ENCODE results near the gene OSBPL10. TPM values are rescaled to one million over a fixed set of nuclear protein-coding genes. Genes with fewer than 3 reads are reported as not detected.

OSBPL10 gene
- total RNA-seq, 2 donors from 2014 or later = 4.2 to 8.2 TPM

DNA sequence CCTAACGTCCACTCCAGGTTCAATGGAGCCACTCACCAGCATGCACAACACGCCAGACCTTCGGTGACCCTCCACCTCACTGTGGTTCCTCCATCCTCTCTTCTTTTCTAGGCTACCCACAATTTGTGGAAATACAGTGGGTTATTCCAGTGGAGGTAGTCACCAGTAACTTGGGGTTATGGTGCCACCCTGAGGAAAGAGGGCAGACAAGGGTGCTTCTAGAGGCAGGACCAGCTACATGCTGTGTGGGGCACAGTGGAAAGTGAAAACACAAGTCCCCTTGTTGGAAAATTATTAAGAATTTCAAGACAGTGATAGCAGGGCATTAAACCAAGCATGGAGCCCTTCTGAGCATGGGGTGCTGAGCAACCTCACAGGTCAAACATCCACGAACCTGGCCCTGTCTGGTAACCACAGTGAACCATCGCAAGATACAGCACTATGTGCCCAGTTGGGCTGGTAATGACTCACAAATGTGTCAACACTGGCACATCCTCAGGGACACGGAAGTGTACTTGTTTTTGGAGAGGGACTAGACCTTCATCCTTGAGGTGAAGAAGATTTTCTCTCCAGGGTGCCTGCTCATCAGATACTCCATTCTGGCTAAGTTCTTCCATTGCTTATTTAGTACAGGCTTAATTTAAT lies 281.6 kb downstream of the OSBPL10 start:
- no peak overlapping the region for H3K27ac ChIP-seq
- no peaks in the 10 kb centered on the region for H3K27me3 ChIP-seq
- H3K36me3 ChIP-seq = no peaks in the 10 kb centered on the region
- H3K4me1 ChIP-seq = peaks cover 0 to 2% of the 10 kb centered on the region in 2 donors
- TF ChIP-seq, protein P1, sequence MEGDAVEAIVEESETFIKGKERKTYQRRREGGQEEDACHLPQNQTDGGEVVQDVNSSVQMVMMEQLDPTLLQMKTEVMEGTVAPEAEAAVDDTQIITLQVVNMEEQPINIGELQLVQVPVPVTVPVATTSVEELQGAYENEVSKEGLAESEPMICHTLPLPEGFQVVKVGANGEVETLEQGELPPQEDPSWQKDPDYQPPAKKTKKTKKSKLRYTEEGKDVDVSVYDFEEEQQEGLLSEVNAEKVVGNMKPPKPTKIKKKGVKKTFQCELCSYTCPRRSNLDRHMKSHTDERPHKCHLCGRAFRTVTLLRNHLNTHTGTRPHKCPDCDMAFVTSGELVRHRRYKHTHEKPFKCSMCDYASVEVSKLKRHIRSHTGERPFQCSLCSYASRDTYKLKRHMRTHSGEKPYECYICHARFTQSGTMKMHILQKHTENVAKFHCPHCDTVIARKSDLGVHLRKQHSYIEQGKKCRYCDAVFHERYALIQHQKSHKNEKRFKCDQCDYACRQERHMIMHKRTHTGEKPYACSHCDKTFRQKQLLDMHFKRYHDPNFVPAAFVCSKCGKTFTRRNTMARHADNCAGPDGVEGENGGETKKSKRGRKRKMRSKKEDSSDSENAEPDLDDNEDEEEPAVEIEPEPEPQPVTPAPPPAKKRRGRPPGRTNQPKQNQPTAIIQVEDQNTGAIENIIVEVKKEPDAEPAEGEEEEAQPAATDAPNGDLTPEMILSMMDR (IDR thresholded peaks at IDR 0.05) = no peak
- no peaks in the 10 kb centered on the region for H3K9me3 ChIP-seq
- H3K4me3 ChIP-seq = no peak overlapping the region
- DNase-seq (ENCODE audit: low spot score) = no peak

DNA sequence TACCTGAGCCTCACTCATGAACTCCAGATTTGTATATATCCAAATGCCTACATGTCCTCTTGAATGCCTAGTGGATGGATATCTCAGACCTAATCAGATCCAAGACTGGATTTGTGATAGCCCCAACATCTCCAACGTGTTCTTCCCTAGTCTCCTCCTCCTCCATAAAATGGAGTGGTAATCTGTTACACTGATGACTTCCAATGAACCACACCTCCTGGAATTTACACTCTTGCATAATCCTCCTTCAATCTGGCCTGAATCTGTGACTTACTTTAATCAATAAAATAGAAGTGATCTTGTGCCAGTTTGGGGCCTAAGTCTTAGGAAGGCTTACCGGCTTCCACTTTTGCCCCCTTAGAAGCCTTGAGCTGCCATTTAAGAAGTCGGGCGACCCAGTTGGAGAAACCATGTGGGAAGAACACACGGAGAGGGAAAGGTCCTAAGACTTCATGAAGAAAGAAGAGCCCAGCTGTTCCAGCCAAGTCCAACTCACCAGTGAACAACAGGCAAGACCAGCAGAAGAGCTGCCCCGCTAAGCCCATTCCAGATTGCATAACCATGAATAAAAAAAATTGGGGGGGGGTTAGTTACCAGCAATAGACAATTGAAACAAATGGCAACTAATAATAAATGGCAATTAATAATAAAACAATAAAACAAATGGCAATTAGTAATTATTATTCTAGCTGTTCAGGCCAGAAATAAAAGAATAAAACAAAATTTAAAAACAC lies 284.1 kb downstream of the OSBPL10 start:
- no peaks in the 10 kb centered on the region for H3K9me3 ChIP-seq
- H3K27me3 ChIP-seq = no peaks in the 10 kb centered on the region
- DNase-seq (ENCODE audit: low spot score) = no peak
- no peak overlapping the region for H3K27ac ChIP-seq
- peaks cover 0 to 5% of the 10 kb centered on the region in 2 donors for H3K4me1 ChIP-seq
- H3K36me3 ChIP-seq = no peaks in the 10 kb centered on the region
- no peak overlapping the region for H3K4me3 ChIP-seq
- TF ChIP-seq, protein P1 (IDR thresholded peaks at IDR 0.05) = no peak

DNA sequence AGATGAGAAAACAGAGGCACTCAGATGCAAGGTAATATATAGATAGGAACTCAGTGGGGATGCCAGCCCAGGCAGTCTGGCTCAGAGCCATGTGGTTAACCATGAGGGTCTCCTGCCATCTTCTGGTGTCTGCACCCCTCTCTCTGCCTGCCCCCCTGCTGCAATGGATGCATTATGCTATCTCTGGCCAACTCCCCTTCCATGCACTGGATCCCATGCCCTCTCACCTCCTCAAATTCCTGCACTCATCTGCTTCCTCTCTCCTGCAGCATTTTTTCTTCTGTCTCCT lies 285.1 kb downstream of the OSBPL10 start:
- no peaks in the 10 kb centered on the region for H3K36me3 ChIP-seq
- H3K4me3 ChIP-seq = no peak overlapping the region
- no peaks in the 10 kb centered on the region for H3K27me3 ChIP-seq
- DNase-seq (ENCODE audit: low spot score) = no peak
- no peaks in the 10 kb centered on the region for H3K9me3 ChIP-seq
- TF ChIP-seq, protein P1 (IDR thresholded peaks at IDR 0.05) = no peak
- peaks cover 0 to 5% of the 10 kb centered on the region in 2 donors for H3K4me1 ChIP-seq
- H3K27ac ChIP-seq = no peak overlapping the region

DNA sequence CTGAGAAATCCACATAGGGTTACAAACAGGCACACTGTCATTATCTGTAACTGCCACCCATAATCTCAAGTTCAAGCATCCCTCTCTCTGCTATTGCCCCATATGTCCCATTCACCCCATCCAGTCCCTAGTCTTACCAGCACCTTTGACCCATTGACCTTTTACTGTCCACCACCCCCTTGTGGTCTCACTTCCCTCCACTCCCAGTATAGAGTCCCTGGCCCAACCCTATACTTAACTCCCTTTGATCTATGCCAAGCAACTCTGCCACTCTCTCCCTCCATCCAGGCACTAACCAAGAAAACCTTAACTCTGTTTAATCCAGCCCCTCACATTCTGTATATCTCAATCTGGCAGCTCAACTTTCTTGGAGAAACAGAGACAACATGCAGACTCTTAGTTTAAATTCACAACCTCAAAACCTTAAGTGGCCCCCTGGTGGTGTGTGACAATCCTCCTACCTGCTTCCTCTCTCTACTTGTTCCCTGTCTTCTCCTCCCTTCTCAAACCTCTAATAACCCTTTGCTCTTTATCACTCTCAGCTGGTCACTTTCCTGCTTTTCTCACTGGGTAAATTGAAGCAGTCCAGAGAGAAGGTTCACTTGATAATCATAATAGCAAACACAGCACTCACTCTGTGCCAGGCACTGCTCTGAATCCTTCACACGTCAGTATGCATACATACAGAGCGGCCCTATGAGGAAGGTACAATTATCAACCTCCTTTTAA lies 285.6 kb downstream of the OSBPL10 start:
- H3K4me1 ChIP-seq = peaks cover 0 to 5% of the 10 kb centered on the region in 2 donors
- H3K9me3 ChIP-seq = no peaks in the 10 kb centered on the region
- TF ChIP-seq, protein P1 (IDR thresholded peaks at IDR 0.05) = peak in 1 of 2 donors; percentile 37
- H3K27me3 ChIP-seq = no peaks in the 10 kb centered on the region
- DNase-seq (ENCODE audit: low spot score) = no peak
- H3K27ac ChIP-seq = no peak overlapping the region
- no peaks in the 10 kb centered on the region for H3K36me3 ChIP-seq
- H3K4me3 ChIP-seq = no peak overlapping the region

DNA sequence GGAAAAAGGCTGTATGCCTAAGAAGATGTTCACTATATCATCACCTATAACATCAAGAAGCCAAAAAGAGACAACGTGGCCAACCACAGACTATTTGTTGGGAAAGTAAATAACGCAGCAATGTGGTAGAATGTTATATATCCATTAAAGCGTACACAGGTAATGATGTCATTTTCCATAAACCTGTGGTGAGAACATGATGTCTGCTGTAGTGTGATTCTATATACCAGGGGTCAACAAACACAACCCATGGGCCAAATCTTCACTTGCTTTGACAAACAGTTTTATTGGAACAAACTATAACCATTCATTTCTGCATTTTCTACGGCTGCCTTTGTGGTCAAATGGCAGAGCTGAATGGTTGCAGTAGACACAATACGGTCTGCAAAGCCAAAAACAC lies 287.7 kb downstream of the OSBPL10 start:
- H3K36me3 ChIP-seq = no peaks in the 10 kb centered on the region
- H3K4me3 ChIP-seq = no peak overlapping the region
- H3K4me1 ChIP-seq = peaks cover 0 to 5% of the 10 kb centered on the region in 2 donors
- H3K27me3 ChIP-seq = no peaks in the 10 kb centered on the region
- no peaks in the 10 kb centered on the region for H3K9me3 ChIP-seq
- H3K27ac ChIP-seq = no peak overlapping the region
- DNase-seq (ENCODE audit: low spot score) = no peak
- TF ChIP-seq, protein P1 (IDR thresholded peaks at IDR 0.05) = no peak

Measured in right atrium auricular region (tissue), 2 donors.